SK-N-SH (cell line): ENCODE results near the gene HDAC7. TPM values are rescaled to one million over a fixed set of nuclear protein-coding genes. Genes with fewer than 3 reads are reported as not detected.
A peak's percentile ranks its signal among the peaks of the same experiment; 100 is the strongest.

Experiments
- CTCF ChIA-PET: fragments of 300-600, 350-600 bp; formaldehyde crosslinking; extraction: SDS; loops from one replicate; lab custom pipeline; 2021; lab: Yijun Ruan, JAX
- POLR2A ChIA-PET: fragments of 350-600 bp; sonication (Branson Sonifier 250); formaldehyde crosslinking; extraction: SDS; loops from one replicate; lab custom pipeline; 2020; ENCODE audit warnings: antibody characterized with exemption, inconsistent platforms; lab: Yijun Ruan, JAX
- DNase-seq: peaks from one replicate; pipeline ENCODE4 v3.0.0; 2012
- H2AFZ ChIP-seq: fragments of 200-600 bp; sonication (generic); 2 replicates; pipeline ENCODE4 v1.8.1; 2016; ENCODE audit warnings: antibody characterized with exemption, mild to moderate bottlenecking, low read depth
- H3F3A ChIP-seq: fragments of 200-600 bp; sonication (generic); replicated peaks from 2 replicates; pipeline ENCODE3; 2016; ENCODE audit warnings: antibody characterized with exemption, mild to moderate bottlenecking; ENCODE audit not compliant: insufficient read depth
- H3K27ac ChIP-seq, 2 experiments: fragments of 200-500 bp in 1 of 2; fragments of 200-600 bp in 1 of 2; sonication (Bioruptor generic) in 1 of 2; sonication (generic), shearing (Covaris generic) in 1 of 2; 2 replicates each; pipeline versions ENCODE4 v1.5.1 to v1.6.1; 2014 to 2016; ENCODE audit warnings: low read depth in 2 of 2, inconsistent platforms in 1 of 2, low read length in 1 of 2, mild to moderate bottlenecking in 1 of 2, mixed read lengths in 1 of 2
- H3K27me3 ChIP-seq: fragments of 200-600 bp; sonication (generic), shearing (Covaris generic); 2 replicates; pipeline ENCODE4 v1.6.1; 2016; ENCODE audit warnings: mixed run types; ENCODE audit not compliant: insufficient read depth
- H3K36me3 ChIP-seq, 2 experiments: fragments of 200-500 bp in 1 of 2; fragments of 200-600 bp in 1 of 2; sonication (Bioruptor generic) in 1 of 2; sonication (generic) in 1 of 2; replicated peaks in 1 of 2; 2 replicates each; pipeline versions ENCODE3 to v1.5.1; 2014 to 2016; ENCODE audit warnings: low read length in 1 of 2, mild to moderate bottlenecking in 1 of 2; ENCODE audit not compliant: insufficient read depth in 2 of 2, control insufficient read depth in 1 of 2
- H3K4me1 ChIP-seq, 2 experiments: fragments of 200-500 bp in 1 of 2; fragments of 200-600 bp in 1 of 2; sonication (Bioruptor generic) in 1 of 2; sonication (generic), shearing (Covaris generic) in 1 of 2; 2 replicates each; pipeline versions ENCODE4 v1.5.1 to v1.6.1; 2014 to 2016; ENCODE audit warnings: low read depth in 1 of 2, low read length in 1 of 2, mixed run types in 1 of 2; ENCODE audit not compliant: insufficient read depth in 2 of 2, control insufficient read depth in 1 of 2
- H3K4me2 ChIP-seq: fragments of 200-600 bp; sonication (generic), shearing (Covaris generic); 2 replicates; pipeline ENCODE4 v1.6.1; 2017; ENCODE audit warnings: mixed run types
- H3K4me3 ChIP-seq, 2 experiments: fragments of 200-500 bp in 1 of 2; fragments of 200-600 bp in 1 of 2; sonication (Bioruptor generic) in 1 of 2; sonication (generic), shearing (Covaris generic) in 1 of 2; 2 replicates each; pipeline versions ENCODE4 v1.5.1 to v1.8.1; 2014 to 2016; ENCODE audit warnings: low read depth in 2 of 2, inconsistent platforms in 1 of 2, low read length in 1 of 2, mild to moderate bottlenecking in 1 of 2, mixed read lengths in 1 of 2, moderate library complexity in 1 of 2
- H3K79me2 ChIP-seq: fragments of 200-600 bp; sonication (generic); 2 replicates; pipeline ENCODE4 v1.8.1; 2017; ENCODE audit warnings: mild to moderate bottlenecking; ENCODE audit not compliant: insufficient read depth
- H3K9ac ChIP-seq: fragments of 200-600 bp; sonication (generic); 2 replicates; pipeline ENCODE4 v1.6.1; 2017; ENCODE audit warnings: mixed run types
- H3K9me2 ChIP-seq: fragments of 200-600 bp; sonication (generic); 2 replicates; pipeline ENCODE4 v1.6.1; 2017; ENCODE audit warnings: mixed run types
- H3K9me3 ChIP-seq: fragments of 200-600 bp; sonication (generic); 2 replicates; pipeline ENCODE4 v1.6.1; 2017; ENCODE audit warnings: mixed run types, mild to moderate bottlenecking, moderate library complexity
- H4K20me1 ChIP-seq: fragments of 200-600 bp; sonication (generic); 2 replicates; pipeline ENCODE4 v1.6.1; 2017; ENCODE audit warnings: mild to moderate bottlenecking, mixed run types; ENCODE audit not compliant: insufficient read depth
- ELF1 ChIP-seq: IDR thresholded peaks from 2 replicates; pipeline ENCODE4 v1.4.0; 2012
- EP300 ChIP-seq, 2 experiments: IDR thresholded peaks; 2 replicates each; pipeline versions ENCODE4 v1.4.0 to v1.6.1; 2012; ENCODE audit warnings: borderline replicate concordance in 1 of 2, low read depth in 1 of 2, low read length in 1 of 2
- EZH2phosphoT487 ChIP-seq: fragments of 200-600 bp; sonication (generic); IDR thresholded peaks from 2 replicates; pipeline ENCODE4 v1.6.1; 2017; ENCODE audit warnings: low read depth, mixed run types, mild to moderate bottlenecking, antibody characterized with exemption, moderate library complexity, borderline replicate concordance
- FOSL2 ChIP-seq: IDR thresholded peaks from 2 replicates; pipeline ENCODE4 v1.4.0; 2012; ENCODE audit warnings: low read depth, mild to moderate bottlenecking, moderate library complexity, borderline replicate concordance
- FOXJ3 ChIP-seq: sonication (generic); formaldehyde crosslinking; IDR thresholded peaks from 2 replicates; pipeline ENCODE4 v1.5.1; 2020; ENCODE audit warnings: mild to moderate bottlenecking, missing genetic modification reagents
- GABPA ChIP-seq: IDR thresholded peaks from 2 replicates; pipeline ENCODE4 v1.4.0; 2012; ENCODE audit warnings: low read depth, mild to moderate bottlenecking
- MXI1 ChIP-seq: IDR thresholded peaks from 2 replicates; pipeline ENCODE4 v1.6.1; 2012; ENCODE audit warnings: mild to moderate bottlenecking, low read depth, low read length, improper control_type of control experiment
- NRF1 ChIP-seq: IDR thresholded peaks from 2 replicates; pipeline ENCODE4 v1.6.1; 2012; ENCODE audit warnings: low read depth, mild to moderate bottlenecking, low read length
- PBX3 ChIP-seq: IDR thresholded peaks from 2 replicates; pipeline ENCODE4; 2012
- POLR2AphosphoS5 ChIP-seq: IDR thresholded peaks from 2 replicates; pipeline ENCODE4 v1.6.1; 2012; ENCODE audit warnings: low read depth, low read length
- RCOR1 ChIP-seq: fragments of 150-350 bp; IDR thresholded peaks from 2 replicates; pipeline ENCODE4 v1.6.1; 2017; ENCODE audit warnings: antibody characterized with exemption, low read length
- RFX5 ChIP-seq: IDR thresholded peaks from 2 replicates; pipeline ENCODE4 v1.6.1; 2012; ENCODE audit warnings: mild to moderate bottlenecking, improper control_type of control experiment, low read length
- RXRA ChIP-seq: IDR thresholded peaks from 2 replicates; pipeline ENCODE4 v1.4.0; 2012; ENCODE audit warnings: low read depth, mild to moderate bottlenecking, borderline replicate concordance
- SMC3 ChIP-seq: IDR thresholded peaks from 2 replicates; pipeline ENCODE4 v1.6.1; 2012; ENCODE audit warnings: low read depth, low read length, improper control_type of control experiment
- TCF12 ChIP-seq: IDR thresholded peaks from 2 replicates; pipeline ENCODE4 v1.4.0; 2012
- TEAD4 ChIP-seq: IDR thresholded peaks from 2 replicates; pipeline ENCODE4 v1.4.0; 2012; ENCODE audit warnings: mild to moderate bottlenecking, borderline replicate concordance; ENCODE audit not compliant: insufficient read depth
- USF1 ChIP-seq: IDR thresholded peaks from 2 replicates; pipeline ENCODE4 v1.4.0; 2012; ENCODE audit warnings: low read depth, borderline replicate concordance
- USF2 ChIP-seq: fragments of 150-350 bp; IDR thresholded peaks from 2 replicates; pipeline ENCODE4 v1.6.1; 2017; ENCODE audit warnings: antibody characterized with exemption, low read length, low read depth, borderline replicate concordance
- ZBTB33 ChIP-seq: IDR thresholded peaks from 2 replicates; pipeline ENCODE4 v1.4.0; 2012; ENCODE audit warnings: low read depth, borderline replicate concordance
- whole genome bisulfite sequencing: methylation state at CpG from one replicate; pipeline ENCODE4 v1.1.6; 2017; ENCODE audit warnings: low lambda C conversion rate; 5-methylcytosine and 5-hydroxymethylcytosine counted together
- polyA plus RNA-seq, 3 experiments: library from polyadenylated mRNA; depleted of rRNA; stranded (reverse); fragments of >200 nt; gene quantifications; 2 replicates each; pipeline ENCODE4 v1.2.3, GENCODE V29; 2012

The HDAC7 gene
- polyA plus RNA-seq, 1 of the 3 experiments (the other 2 are of a cell fraction), result 51.0 TPM

GRCh38 chr12:47736877-47737676 lies 82.6 kb downstream of the HDAC7 start:
- Histone ChIP-seq H4K20me1 (no peaks in the 10 kb centered on the region), H3K9me2 (no peaks in the 10 kb centered on the region), H2AFZ (peak overlapping the region; percentile 53), H3F3A (no peaks in the 10 kb centered on the region), H3K4me2 (peak overlapping the region; percentile 57; the same call in 1 of the 2 replicates), H3K27me3 (no peaks in the 10 kb centered on the region), H3K27ac (peak overlapping the region; percentile 18 to 94; a peak in 3 of 4 replicates), H3K79me2 (no peaks in the 10 kb centered on the region), H3K9me3 (no peaks in the 10 kb centered on the region), H3K36me3 (no peaks in the 10 kb centered on the region), H3K9ac (no peak overlapping the region), H3K4me1 (peaks cover 20 to 60% of the 10 kb centered on the region in 2 experiments; a peak in 3 of 4 replicates), H3K4me3 (no peak overlapping the region; a peak in 1 of 4 replicates)
- POLR2A ChIA-PET, result interaction anchor here (1.0 to 2.1 kb wide), 11 partner anchors 9 to 92 kb away, joined by 3 to 10 read pairs (median 5); partner anchors contain the start of gene RAPGEF3
- DNase-seq, result peak; percentile 84
- no peak for TF ChIP-seq GABPA
- TF ChIP-seq POLR2AphosphoS5, result peak; percentile 37; the same call in 1 of the 2 replicates
- TF ChIP-seq SMC3, result no peak
- peak; percentile 67; the same call in 1 of the 2 replicates for TF ChIP-seq RCOR1
- TF ChIP-seq PBX3, result 0 out of 2 replicates have a peak, but pooled peaks have one; percentile 20
- TF ChIP-seq TCF12, result peak; percentile 22; the same call in 1 of the 2 replicates
- TF ChIP-seq FOXJ3 (CRISPR knock-in tag), result peak; percentile 71; the same call in 1 of the 2 replicates
- 51% methylated on average over 14 of the region's 19 CpGs for WGBS
- CTCF ChIA-PET, result interaction anchor here (0.7 to 43.0 kb wide), 11 partner anchors 9 to 453 kb away, joined by 3 to 1294 read pairs (median 4); partner anchors contain the start of genes ENDOU, RAPGEF3, RPAP3 and SLC48A1

- DNase-seq, result peak; percentile 12
- Histone ChIP-seq H3K27me3 (no peaks in the 10 kb centered on the region), H3K9me2 (no peaks in the 10 kb centered on the region), H3K27ac (peak overlapping the region in 1 of 2 experiments; percentile 94; a peak in 2 of 4 replicates), H4K20me1 (no peaks in the 10 kb centered on the region), H3K9ac (no peak overlapping the region), H3F3A (no peaks in the 10 kb centered on the region), H3K36me3 (no peaks in the 10 kb centered on the region), H3K4me3 (no peak overlapping the region; a peak in 1 of 4 replicates), H3K9me3 (no peaks in the 10 kb centered on the region), H3K79me2 (no peaks in the 10 kb centered on the region), H3K4me1 (peaks cover 12 to 55% of the 10 kb centered on the region in 2 experiments; a peak in 2 of 4 replicates), H2AFZ (no peak overlapping the region), H3K4me2 (no peak overlapping the region)
- CTCF ChIA-PET, result interaction anchor here (0.7 to 43.0 kb wide), 12 partner anchors 8 to 453 kb away, joined by 3 to 1294 read pairs (median 5); partner anchors contain the start of genes ENDOU, RAPGEF3, RPAP3 and SLC48A1
- WGBS, result 79% methylated on average over 3 of the region's 4 CpGs
- POLR2A ChIA-PET, result interaction anchor here (1.2 to 2.1 kb wide), 7 partner anchors 19 to 92 kb away, joined by 3 to 10 read pairs (median 6); no protein-coding TSS in a partner anchor
- TF ChIP-seq GABPA (no peak), USF2 (no peak), RXRA (no peak), EZH2phosphoT487 (no peak), TEAD4 (no peak), USF1 (no peak), RFX5 (no peak), POLR2AphosphoS5 (no peak), FOXJ3 (CRISPR knock-in tag) (no peak), MXI1 (no peak), SMC3 (no peak), NRF1 (no peak), EP300 (IDR thresholded peaks at IDR 0.05; ENCODE audit: borderline replicate concordance in 1 of 2, low read depth in 1 of 2, low read length in 1 of 2) (no peak), ELF1 (no peak), FOSL2 (no peak), RCOR1 (no peak), ZBTB33 (no peak)
Measured at GRCh38 chr12:47736216-47736615, 83.5 kb downstream of the HDAC7 start.
